ENCODE measurements around the gene CFAP20DC.

DNA sequence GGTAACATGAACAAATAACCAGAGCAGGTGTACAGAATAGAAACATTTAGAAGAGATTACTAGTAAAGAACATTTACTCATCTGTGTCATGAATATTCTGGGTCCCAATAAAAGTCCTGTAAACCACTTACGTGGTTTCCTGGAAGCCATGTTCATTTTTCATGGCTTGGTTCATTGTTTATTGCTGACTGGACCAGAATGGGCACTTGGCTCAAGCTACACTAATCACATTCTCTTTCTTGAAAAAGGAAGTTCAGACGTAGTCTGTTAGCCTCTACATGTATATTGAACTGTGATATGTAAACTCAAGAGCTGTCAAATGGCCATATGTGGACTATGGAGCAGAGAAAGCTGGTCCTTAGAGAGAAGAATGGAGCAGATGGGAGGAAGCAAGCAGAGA is 244.9 kb downstream of the CFAP20DC start:
- TF ChIP-seq EZH2 (IDR thresholded peaks at IDR 0.05; ENCODE audit: insufficient read depth, low read length) = no peak
- TF ChIP-seq, protein P1, sequence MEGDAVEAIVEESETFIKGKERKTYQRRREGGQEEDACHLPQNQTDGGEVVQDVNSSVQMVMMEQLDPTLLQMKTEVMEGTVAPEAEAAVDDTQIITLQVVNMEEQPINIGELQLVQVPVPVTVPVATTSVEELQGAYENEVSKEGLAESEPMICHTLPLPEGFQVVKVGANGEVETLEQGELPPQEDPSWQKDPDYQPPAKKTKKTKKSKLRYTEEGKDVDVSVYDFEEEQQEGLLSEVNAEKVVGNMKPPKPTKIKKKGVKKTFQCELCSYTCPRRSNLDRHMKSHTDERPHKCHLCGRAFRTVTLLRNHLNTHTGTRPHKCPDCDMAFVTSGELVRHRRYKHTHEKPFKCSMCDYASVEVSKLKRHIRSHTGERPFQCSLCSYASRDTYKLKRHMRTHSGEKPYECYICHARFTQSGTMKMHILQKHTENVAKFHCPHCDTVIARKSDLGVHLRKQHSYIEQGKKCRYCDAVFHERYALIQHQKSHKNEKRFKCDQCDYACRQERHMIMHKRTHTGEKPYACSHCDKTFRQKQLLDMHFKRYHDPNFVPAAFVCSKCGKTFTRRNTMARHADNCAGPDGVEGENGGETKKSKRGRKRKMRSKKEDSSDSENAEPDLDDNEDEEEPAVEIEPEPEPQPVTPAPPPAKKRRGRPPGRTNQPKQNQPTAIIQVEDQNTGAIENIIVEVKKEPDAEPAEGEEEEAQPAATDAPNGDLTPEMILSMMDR (IDR thresholded peaks at IDR 0.05; ENCODE audit: insufficient read depth, low read depth, low read length) = no peak
